Measurements from ENCODE around the gene SLC35E2B.
"Not testable (repeated sequence)": the region's sequence is repeated elsewhere in the genome, so short reads cannot be mapped to it uniquely, and the experiment has no call there.

SLC35E2B gene

GRCh38 chr1:1672181-1672965 lies 20.2 kb downstream of the SLC35E2B start:
- no peaks in the 10 kb centered on the region for H3K9me3 Mint-ChIP-seq
- peaks cover 22 to 28% of the 10 kb centered on the region in 2 donors for H3K36me3 Mint-ChIP-seq
- ATAC-seq (replicated peaks), result no peak
- no peak overlapping the region for H3K27ac Mint-ChIP-seq
- peaks cover 1 to 3% of the 10 kb centered on the region in 2 donors for H3K4me1 Mint-ChIP-seq
- DNase-seq, result no peak
- no peak overlapping the region for H3K4me3 Mint-ChIP-seq
- no peaks in the 10 kb centered on the region for H3K27me3 Mint-ChIP-seq

GRCh38 chr1:1671365-1672119 lies 21.1 kb downstream of the SLC35E2B start:
- peaks cover 0 to 1% of the 10 kb centered on the region in 2 donors for H3K4me1 Mint-ChIP-seq
- H3K27me3 Mint-ChIP-seq, result no peaks in the 10 kb centered on the region
- no peak for DNase-seq
- no peak for ATAC-seq (replicated peaks)
- no peaks in the 10 kb centered on the region for H3K9me3 Mint-ChIP-seq
- H3K36me3 Mint-ChIP-seq, result peaks cover 21 to 29% of the 10 kb centered on the region in 2 donors
- no peak overlapping the region for H3K4me3 Mint-ChIP-seq
- H3K27ac Mint-ChIP-seq, result no peak overlapping the region

GRCh38 chr1:1670866-1671265 lies 21.7 kb downstream of the SLC35E2B start:
- DNase-seq, result no peak
- Mint-ChIP-seq H3K9me3 (no peaks in the 10 kb centered on the region), H3K4me3 (no peak overlapping the region), H3K4me1 (peaks cover 0 to 1% of the 10 kb centered on the region in 2 donors), H3K36me3 (peaks cover 24 to 34% of the 10 kb centered on the region in 2 donors), H3K27me3 (no peaks in the 10 kb centered on the region), H3K27ac (no peak overlapping the region)
- ATAC-seq (replicated peaks), result no peak

GRCh38 chr1:1669468-1670440 lies 22.8 kb downstream of the SLC35E2B start:
- H3K27ac Mint-ChIP-seq, result no peak overlapping the region
- peaks cover 0 to 1% of the 10 kb centered on the region in 2 donors for H3K4me1 Mint-ChIP-seq
- H3K27me3 Mint-ChIP-seq, result no peaks in the 10 kb centered on the region
- no peaks in the 10 kb centered on the region for H3K9me3 Mint-ChIP-seq
- no peak overlapping the region for H3K4me3 Mint-ChIP-seq
- ATAC-seq (replicated peaks) (no peak), DNase-seq (no peak)
- peaks cover 23 to 36% of the 10 kb centered on the region in 2 donors for H3K36me3 Mint-ChIP-seq

- DNase-seq (no peak), ATAC-seq (replicated peaks) (no peak)
- Mint-ChIP-seq H3K4me1 (peaks cover 0 to 2% of the 10 kb centered on the region in 2 donors), H3K27me3 (no peaks in the 10 kb centered on the region), H3K27ac (no peak overlapping the region), H3K9me3 (no peaks in the 10 kb centered on the region), H3K4me3 (no peak overlapping the region), H3K36me3 (peaks cover 21 to 29% of the 10 kb centered on the region in 2 donors)
These were observed 26.1 kb downstream of the SLC35E2B start for GRCh38 chr1:1666526-1666925.

GRCh38 chr1:1665815-1666251 lies 26.8 kb downstream of the SLC35E2B start:
- Mint-ChIP-seq H3K4me3 (no peak overlapping the region), H3K36me3 (peaks cover 21 to 27% of the 10 kb centered on the region in 2 donors), H3K4me1 (peaks cover 0 to 3% of the 10 kb centered on the region in 2 donors), H3K27ac (no peak overlapping the region), H3K27me3 (no peaks in the 10 kb centered on the region), H3K9me3 (no peaks in the 10 kb centered on the region)
- ATAC-seq (replicated peaks), result peak in 1 of 2 donors; percentile 20
- DNase-seq, result no peak

GRCh38 chr1:1664941-1665814 lies 27.4 kb downstream of the SLC35E2B start:
- ATAC-seq (replicated peaks), result no peak
- H3K27ac Mint-ChIP-seq, result no peak overlapping the region
- no peaks in the 10 kb centered on the region for H3K9me3 Mint-ChIP-seq

GRCh38 chr1:1664318-1664717 lies 28.3 kb downstream of the SLC35E2B start:
- not testable (repeated sequence) for H3K9me3 Mint-ChIP-seq; DNase-seq; H3K4me1 Mint-ChIP-seq; H3K4me3 Mint-ChIP-seq; ATAC-seq (replicated peaks); H3K27ac Mint-ChIP-seq; H3K27me3 Mint-ChIP-seq
- H3K36me3 Mint-ChIP-seq, result peaks cover 15 to 18% of the 10 kb centered on the region in 2 donors

More at GRCh38 chr1:1664941-1665814, 27.4 kb downstream of the SLC35E2B start:
- peaks cover 21 to 23% of the 10 kb centered on the region in 2 donors for H3K36me3 Mint-ChIP-seq
- H3K27me3 Mint-ChIP-seq, result no peaks in the 10 kb centered on the region
- H3K4me1 Mint-ChIP-seq, result peaks cover 0 to 3% of the 10 kb centered on the region in 2 donors
- H3K4me3 Mint-ChIP-seq, result no peak overlapping the region
- DNase-seq, result no peak

GRCh38 chr1:1662830-1663560 lies 29.6 kb downstream of the SLC35E2B start:
- H3K27ac Mint-ChIP-seq; DNase-seq; H3K4me3 Mint-ChIP-seq; H3K27me3 Mint-ChIP-seq; ATAC-seq (replicated peaks); H3K4me1 Mint-ChIP-seq; H3K9me3 Mint-ChIP-seq: not testable (repeated sequence)
- peaks cover 11 to 15% of the 10 kb centered on the region in 2 donors for H3K36me3 Mint-ChIP-seq

GRCh38 chr1:1662392-1662791 lies 30.2 kb downstream of the SLC35E2B start:
- not testable (repeated sequence) for ATAC-seq (replicated peaks); H3K27ac Mint-ChIP-seq; H3K4me3 Mint-ChIP-seq; H3K4me1 Mint-ChIP-seq; H3K27me3 Mint-ChIP-seq; H3K9me3 Mint-ChIP-seq; DNase-seq
- peaks cover 8 to 10% of the 10 kb centered on the region in 2 donors for H3K36me3 Mint-ChIP-seq

- not testable (repeated sequence) for H3K36me3 Mint-ChIP-seq, H3K4me1 Mint-ChIP-seq, H3K9me3 Mint-ChIP-seq, H3K27me3 Mint-ChIP-seq
- Mint-ChIP-seq H3K4me3 (peak within 1 kb of the TSS; percentile 92 to 94), H3K27ac (peak within 1 kb of the TSS; percentile 99)
- ATAC-seq (replicated peaks), result peak; percentile 95 to 96
- DNase-seq, result peak; percentile 94
These were observed 33.7 kb downstream of the SLC35E2B start, which contains the start of gene CDK11B for GRCh38 chr1:1658583-1659549. Gene CDK11B, minus strand, starts transcription at chr1:1659004. Its CDS starts 1,519 bp downstream, at chr1:1657485.

- not testable (repeated sequence) for H3K27me3 Mint-ChIP-seq; H3K27ac Mint-ChIP-seq; H3K9me3 Mint-ChIP-seq; H3K4me1 Mint-ChIP-seq; ATAC-seq (replicated peaks); H3K4me3 Mint-ChIP-seq; DNase-seq
- H3K36me3 Mint-ChIP-seq, result peaks cover 47 to 61% of the 10 kb centered on the region in 2 donors
These were observed 44.3 kb downstream of the SLC35E2B start for GRCh38 chr1:1648265-1648664.

Measured in stimulated activated naive B cell treated with anti-CD40 and anti-IgM and Interleukin-4, amounts not matched to agents 10 μg/mL and 1 μg/mL and 100 μg/mL, for 72 hours (primary cell).